Subcutaneous abdominal adipose tissue (tissue), 5 donors: Measurements from ENCODE around the gene UBE2L6.
A peak's percentile ranks its signal among the peaks of the same experiment; 100 is the strongest.

Source experiments
- H3K27ac ChIP-seq: one replicate; pipeline ENCODE4 v1.7.0; 2013; ENCODE audit warnings: low read depth, mild to moderate bottlenecking, inconsistent platforms, low read length, moderate library complexity
- H3K27me3 ChIP-seq, 5 donors: one replicate each; pipeline ENCODE4 v1.7.0; 2013; ENCODE audit warnings: low read length in 5 of 5, inconsistent platforms in 1 of 5; ENCODE audit not compliant: control insufficient read depth in 5 of 5, insufficient read depth in 4 of 5
- H3K36me3 ChIP-seq, 5 donors: one replicate each; pipeline ENCODE4 v1.7.0; 2013; ENCODE audit warnings: low read length in 5 of 5; ENCODE audit not compliant: control insufficient read depth in 5 of 5, insufficient read depth in 5 of 5
- H3K4me1 ChIP-seq, 5 donors: one replicate each; pipeline ENCODE4 v1.7.0; 2013; ENCODE audit warnings: low read length in 5 of 5, mild to moderate bottlenecking in 3 of 5, moderate library complexity in 1 of 5; ENCODE audit not compliant: control insufficient read depth in 5 of 5, insufficient read depth in 5 of 5
- H3K4me3 ChIP-seq, 5 donors: one replicate each; pipeline ENCODE4 v1.7.0; 2013; ENCODE audit warnings: low read length in 5 of 5, low read depth in 1 of 5
- H3K9ac ChIP-seq, 5 donors: one replicate each; pipeline ENCODE4 v1.7.0; 2013; ENCODE audit warnings: low read length in 5 of 5, mild to moderate bottlenecking in 4 of 5, moderate library complexity in 3 of 5
- H3K9me3 ChIP-seq, 5 donors: one replicate each; pipeline ENCODE4 v1.7.0; 2013; ENCODE audit warnings: low read length in 5 of 5; ENCODE audit not compliant: control insufficient read depth in 5 of 5
- donor health status: healthy.
- donor health status: healthy.
- donor health status: healthy.
- donor health status: healthy.
- donor health status: healthy.

The UBE2L6 gene

GRCh38 chr11:57567515-57568329 is at the start of gene UBE2L6:
Gene UBE2L6 (minus strand): TSS chr11:57567672. CDS start chr11:57567611, 61 bp downstream.
- H3K9ac ChIP-seq, result peak within 1 kb of the TSS; percentile 72 to 93 (median 81)
- peaks cover 0 to 40% (median 25%) of the 10 kb centered on the region in 5 donors for H3K4me1 ChIP-seq

GRCh38 chr11:57616595-57616994 is 49.1 kb upstream of the UBE2L6 start:
- H3K9ac ChIP-seq, result no peak overlapping the region
- H3K27me3 ChIP-seq, result no peaks in the 10 kb centered on the region
- no peak overlapping the region for H3K27ac ChIP-seq
- H3K36me3 ChIP-seq, result peaks cover 13 to 51% (median 43%) of the 10 kb centered on the region in 5 donors
- peaks cover 0 to 2% (median 0%) of the 10 kb centered on the region in 5 donors for H3K4me1 ChIP-seq
- H3K9me3 ChIP-seq, result peaks cover 0 to 9% (median 4%) of the 10 kb centered on the region in 5 donors
- no peak overlapping the region for H3K4me3 ChIP-seq

More at GRCh38 chr11:57567515-57568329, at the start of gene UBE2L6:
- H3K27me3 ChIP-seq, result no peaks in the 10 kb centered on the region
- peak within 1 kb of the TSS; percentile 79 for H3K27ac ChIP-seq
- peak within 1 kb of the TSS; percentile 84 to 96 (median 90) for H3K4me3 ChIP-seq
- no peaks in the 10 kb centered on the region for H3K9me3 ChIP-seq
- H3K36me3 ChIP-seq, result no peaks in the 10 kb centered on the region

GRCh38 chr11:57615308-57615707 is 47.8 kb upstream of the UBE2L6 start:
- peaks cover 13 to 64% (median 53%) of the 10 kb centered on the region in 5 donors for H3K36me3 ChIP-seq
- H3K4me1 ChIP-seq, result peaks cover 0 to 2% (median 0%) of the 10 kb centered on the region in 5 donors

GRCh38 chr11:57614234-57614772 is 46.8 kb upstream of the UBE2L6 start:
- Histone ChIP-seq H3K9ac (no peak overlapping the region), H3K36me3 (peaks cover 13 to 73% (median 60%) of the 10 kb centered on the region in 5 donors), H3K27ac (no peak overlapping the region), H3K9me3 (peaks cover 0 to 3% (median 2%) of the 10 kb centered on the region in 5 donors), H3K4me3 (no peak overlapping the region), H3K4me1 (peaks cover 0 to 2% (median 0%) of the 10 kb centered on the region in 5 donors), H3K27me3 (no peaks in the 10 kb centered on the region)

More at GRCh38 chr11:57615308-57615707, 47.8 kb upstream of the UBE2L6 start:
- H3K4me3 ChIP-seq, result no peak overlapping the region
- no peak overlapping the region for H3K27ac ChIP-seq
- H3K9me3 ChIP-seq, result peaks cover 0 to 9% (median 4%) of the 10 kb centered on the region in 5 donors
- no peak overlapping the region for H3K9ac ChIP-seq
- no peaks in the 10 kb centered on the region for H3K27me3 ChIP-seq

GRCh38 chr11:57610170-57610569 is 42.7 kb upstream of the UBE2L6 start:
- H3K36me3 ChIP-seq, result peaks cover 21 to 93% (median 71%) of the 10 kb centered on the region in 5 donors
- peaks cover 0 to 2% (median 0%) of the 10 kb centered on the region in 5 donors for H3K4me1 ChIP-seq
- no peak overlapping the region for H3K4me3 ChIP-seq
- no peak overlapping the region for H3K9ac ChIP-seq
- H3K27ac ChIP-seq, result no peak overlapping the region
- no peaks in the 10 kb centered on the region for H3K27me3 ChIP-seq
- H3K9me3 ChIP-seq, result no peaks in the 10 kb centered on the region

GRCh38 chr11:57605028-57605420 is 37.6 kb upstream of the UBE2L6 start:
- Histone ChIP-seq H3K4me3 (no peak overlapping the region), H3K4me1 (peaks cover 0 to 5% (median 0%) of the 10 kb centered on the region in 5 donors), H3K36me3 (peaks cover 14 to 52% (median 35%) of the 10 kb centered on the region in 5 donors), H3K9ac (no peak overlapping the region), H3K27ac (no peak overlapping the region), H3K9me3 (no peaks in the 10 kb centered on the region), H3K27me3 (no peaks in the 10 kb centered on the region)

GRCh38 chr11:57604296-57605027 is 37.0 kb upstream of the UBE2L6 start:
- Histone ChIP-seq H3K4me3 (no peak overlapping the region), H3K4me1 (peaks cover 0 to 8% (median 0%) of the 10 kb centered on the region in 5 donors), H3K9me3 (no peaks in the 10 kb centered on the region), H3K27ac (no peak overlapping the region), H3K36me3 (peaks cover 14 to 53% (median 34%) of the 10 kb centered on the region in 5 donors), H3K9ac (no peak overlapping the region), H3K27me3 (no peaks in the 10 kb centered on the region)

- H3K9me3 ChIP-seq, result no peaks in the 10 kb centered on the region
- H3K36me3 ChIP-seq, result peaks cover 2 to 25% (median 20%) of the 10 kb centered on the region in 5 donors
- peaks cover 4 to 30% (median 24%) of the 10 kb centered on the region in 5 donors for H3K4me1 ChIP-seq
- no peak overlapping the region for H3K27ac ChIP-seq
- no peaks in the 10 kb centered on the region for H3K27me3 ChIP-seq
- no peak overlapping the region for H3K4me3 ChIP-seq
- no peak overlapping the region for H3K9ac ChIP-seq
These were observed 33.8 kb upstream of the UBE2L6 start for GRCh38 chr11:57601297-57601696.

- Histone ChIP-seq H3K27me3 (no peaks in the 10 kb centered on the region), H3K27ac (peak overlapping the region; percentile 88), H3K9me3 (no peaks in the 10 kb centered on the region), H3K4me3 (peak overlapping the region in 4 of 5 donors; percentile 69 to 82 (median 78)), H3K4me1 (peaks cover 4 to 30% (median 24%) of the 10 kb centered on the region in 5 donors), H3K9ac (no peak overlapping the region), H3K36me3 (peaks cover 0 to 16% (median 12%) of the 10 kb centered on the region in 5 donors)
These were observed 31.9 kb upstream of the UBE2L6 start for GRCh38 chr11:57599381-57599780.
